ENCODE measurements around the gene ABHD13.

ABHD13 gene

DNA sequence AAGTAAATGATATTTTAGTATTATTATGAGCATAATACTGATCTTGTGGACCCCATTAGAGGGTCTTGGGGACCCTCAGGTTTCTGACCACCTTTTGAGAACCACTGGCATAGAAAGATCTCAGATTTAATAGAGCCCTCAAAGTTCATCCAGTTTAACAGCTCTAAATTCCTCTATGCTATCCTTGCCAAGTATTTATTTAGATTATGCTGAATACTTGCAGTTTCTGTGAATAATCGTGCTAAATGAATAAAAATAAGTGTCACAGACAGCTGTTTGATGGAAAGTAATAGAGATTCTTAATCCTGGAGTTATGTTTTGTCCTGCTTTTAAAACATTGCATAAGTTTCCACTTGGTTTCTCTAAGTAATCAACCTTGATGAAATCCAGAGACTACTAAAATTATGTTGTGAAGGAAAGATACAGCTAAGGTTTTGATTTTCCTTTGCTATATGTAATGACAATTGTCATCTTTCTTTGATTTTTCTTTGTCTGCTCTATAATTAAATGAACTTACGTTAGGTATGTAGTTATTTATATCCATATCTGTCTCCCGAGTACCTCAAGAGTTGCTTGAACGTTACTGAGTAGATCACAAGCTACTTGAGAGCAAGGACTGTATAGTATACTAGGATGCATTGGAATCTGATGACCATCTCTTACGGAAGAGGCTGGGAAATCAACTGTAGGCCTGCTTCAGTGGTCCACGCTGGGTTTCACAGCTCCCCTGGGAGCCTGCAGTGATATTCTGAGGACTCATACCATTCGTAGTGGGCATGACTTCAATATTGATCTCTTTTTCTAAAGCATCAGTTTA lies 5.7 kb downstream of the ABHD13 start:
- Histone ChIP-seq H3K4me3 (ENCODE audit: low read depth in 1 of 2, low read length in 2 of 2) (no peak overlapping the region), H3K27me3 (ENCODE audit: control insufficient read depth in 1 of 2, insufficient read depth in 2 of 2, low read length in 2 of 2) (no peaks in the 10 kb centered on the region), H3K9me3 (ENCODE audit: control insufficient read depth in 1 of 2, low read length in 2 of 2) (no peaks in the 10 kb centered on the region), H3K9ac (ENCODE audit: low read depth in 1 of 2, low read length in 2 of 2) (no peak overlapping the region), H3K4me1 (ENCODE audit: control insufficient read depth in 1 of 2, insufficient read depth in 2 of 2, low read length in 2 of 2) (peaks cover 35 to 42% of the 10 kb centered on the region in 2 donors), H3K36me3 (ENCODE audit: control insufficient read depth in 1 of 2, insufficient read depth in 2 of 2, low read length in 2 of 2) (no peaks in the 10 kb centered on the region), H3K27ac (ENCODE audit: low read depth, low read length) (no peak overlapping the region)

DNA sequence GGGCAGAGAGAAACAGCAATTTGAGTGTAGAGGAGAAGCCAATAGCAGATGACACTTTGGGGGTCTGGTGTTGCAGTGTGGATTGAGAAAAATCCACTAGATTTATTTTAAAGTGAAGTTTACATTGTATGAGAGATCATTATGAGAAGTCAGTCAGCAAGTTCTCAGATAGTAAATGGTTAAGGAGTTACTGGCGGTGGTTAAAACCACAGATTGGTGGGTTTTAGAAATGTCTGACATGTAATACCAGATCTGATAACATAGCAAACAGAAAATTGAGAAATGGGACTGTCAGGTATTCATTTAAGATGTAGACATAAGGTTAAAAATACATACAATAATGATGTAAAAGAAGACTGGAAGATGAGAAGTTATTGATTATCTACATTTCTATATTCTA lies 7.2 kb downstream of the ABHD13 start:
- Histone ChIP-seq H3K4me1 (ENCODE audit: control insufficient read depth in 1 of 2, insufficient read depth in 2 of 2, low read length in 2 of 2) (peaks cover 22 to 30% of the 10 kb centered on the region in 2 donors), H3K27me3 (ENCODE audit: control insufficient read depth in 1 of 2, insufficient read depth in 2 of 2, low read length in 2 of 2) (no peaks in the 10 kb centered on the region), H3K9me3 (ENCODE audit: control insufficient read depth in 1 of 2, low read length in 2 of 2) (no peaks in the 10 kb centered on the region), H3K27ac (ENCODE audit: low read depth, low read length) (no peak overlapping the region), H3K4me3 (ENCODE audit: low read depth in 1 of 2, low read length in 2 of 2) (no peak overlapping the region), H3K9ac (ENCODE audit: low read depth in 1 of 2, low read length in 2 of 2) (no peak overlapping the region), H3K36me3 (ENCODE audit: control insufficient read depth in 1 of 2, insufficient read depth in 2 of 2, low read length in 2 of 2) (peaks cover 0 to 3% of the 10 kb centered on the region in 2 donors)

DNA sequence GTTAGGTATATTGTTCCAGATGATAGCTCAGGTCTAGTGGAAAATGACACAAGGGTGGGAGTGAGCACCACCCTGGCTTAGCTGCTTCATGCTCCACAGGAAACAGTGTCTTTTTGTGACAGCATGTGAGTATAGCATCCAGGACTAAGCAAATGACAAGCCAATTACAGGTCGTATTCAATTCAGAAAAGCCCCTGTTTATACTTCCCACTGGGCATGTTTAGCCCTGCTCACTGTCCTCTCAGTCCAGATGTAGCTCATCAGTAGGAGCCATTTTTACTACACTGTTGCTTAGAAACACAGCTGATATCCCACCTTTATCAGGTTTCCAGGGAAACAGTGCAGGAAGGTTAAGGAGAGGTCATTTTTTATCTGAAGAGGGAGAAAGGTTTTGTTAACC lies 8.0 kb downstream of the ABHD13 start:
- no peak overlapping the region for H3K4me3 ChIP-seq (ENCODE audit: low read depth in 1 of 2, low read length in 2 of 2)
- H3K9ac ChIP-seq (ENCODE audit: low read depth in 1 of 2, low read length in 2 of 2): no peak overlapping the region
- H3K27ac ChIP-seq (ENCODE audit: low read depth, low read length): no peak overlapping the region
- H3K27me3 ChIP-seq (ENCODE audit: control insufficient read depth in 1 of 2, insufficient read depth in 2 of 2, low read length in 2 of 2): no peaks in the 10 kb centered on the region
- peaks cover 16 to 22% of the 10 kb centered on the region in 2 donors for H3K4me1 ChIP-seq (ENCODE audit: control insufficient read depth in 1 of 2, insufficient read depth in 2 of 2, low read length in 2 of 2)
- H3K9me3 ChIP-seq (ENCODE audit: control insufficient read depth in 1 of 2, low read length in 2 of 2): no peaks in the 10 kb centered on the region
- H3K36me3 ChIP-seq (ENCODE audit: control insufficient read depth in 1 of 2, insufficient read depth in 2 of 2, low read length in 2 of 2): peaks cover 0 to 3% of the 10 kb centered on the region in 2 donors

DNA sequence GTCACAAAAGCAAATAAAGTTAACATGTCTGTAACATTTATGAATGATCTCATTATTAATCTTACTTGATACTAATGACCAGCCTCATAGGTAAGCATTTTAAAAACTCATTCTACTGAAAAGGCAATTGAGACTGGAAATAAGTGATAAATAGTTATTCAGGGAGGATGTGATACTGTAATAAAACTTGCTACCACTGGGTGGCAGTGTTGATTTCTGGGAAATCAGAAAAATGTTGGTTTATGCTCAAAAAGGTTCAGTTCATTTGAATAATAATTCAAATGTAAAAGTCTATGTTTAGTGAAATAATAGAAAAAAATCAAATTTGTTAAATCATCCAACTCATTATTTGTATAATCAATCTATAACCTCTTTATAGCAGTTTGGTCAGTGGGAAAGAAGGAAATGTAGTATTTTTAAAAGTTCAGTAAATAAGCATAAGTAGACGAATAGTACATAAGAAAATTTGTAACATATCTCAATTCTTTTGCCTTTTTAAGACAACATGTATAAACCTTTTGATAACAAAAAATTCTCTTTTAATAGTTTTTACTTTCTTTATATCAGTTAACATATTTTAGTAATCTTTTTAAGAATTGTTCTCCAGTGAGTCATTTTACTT lies 9.6 kb downstream of the ABHD13 start:
- H3K4me3 ChIP-seq (ENCODE audit: low read depth in 1 of 2, low read length in 2 of 2): no peak overlapping the region
- peaks cover 16 to 20% of the 10 kb centered on the region in 2 donors for H3K4me1 ChIP-seq (ENCODE audit: control insufficient read depth in 1 of 2, insufficient read depth in 2 of 2, low read length in 2 of 2)
- H3K27me3 ChIP-seq (ENCODE audit: control insufficient read depth in 1 of 2, insufficient read depth in 2 of 2, low read length in 2 of 2): no peaks in the 10 kb centered on the region
- H3K9ac ChIP-seq (ENCODE audit: low read depth in 1 of 2, low read length in 2 of 2): no peak overlapping the region
- H3K36me3 ChIP-seq (ENCODE audit: control insufficient read depth in 1 of 2, insufficient read depth in 2 of 2, low read length in 2 of 2): peaks cover 0 to 3% of the 10 kb centered on the region in 2 donors
- H3K27ac ChIP-seq (ENCODE audit: low read depth, low read length): no peak overlapping the region
- H3K9me3 ChIP-seq (ENCODE audit: control insufficient read depth in 1 of 2, low read length in 2 of 2): no peaks in the 10 kb centered on the region

DNA sequence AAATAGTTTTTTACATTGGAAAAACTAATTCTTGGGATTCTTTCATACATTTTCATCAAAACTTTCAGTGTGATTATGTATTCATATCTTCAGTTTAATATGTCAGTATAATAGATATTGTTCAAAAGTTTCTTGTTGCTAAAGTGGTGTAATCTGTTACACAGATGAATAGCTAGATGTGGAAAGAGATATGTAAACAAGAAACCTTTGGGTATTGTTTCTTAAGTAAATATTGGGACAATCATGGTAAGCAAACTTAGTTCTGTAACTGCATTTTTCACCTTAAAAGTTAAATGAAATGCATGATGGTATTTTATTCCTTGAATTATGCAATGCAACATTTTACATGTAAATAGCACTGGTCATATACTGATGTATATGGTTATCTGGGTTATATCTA lies 12.2 kb downstream of the ABHD13 start:
- no peaks in the 10 kb centered on the region for H3K27me3 ChIP-seq (ENCODE audit: control insufficient read depth in 1 of 2, insufficient read depth in 2 of 2, low read length in 2 of 2)
- H3K9ac ChIP-seq (ENCODE audit: low read depth in 1 of 2, low read length in 2 of 2): no peak overlapping the region

DNA sequence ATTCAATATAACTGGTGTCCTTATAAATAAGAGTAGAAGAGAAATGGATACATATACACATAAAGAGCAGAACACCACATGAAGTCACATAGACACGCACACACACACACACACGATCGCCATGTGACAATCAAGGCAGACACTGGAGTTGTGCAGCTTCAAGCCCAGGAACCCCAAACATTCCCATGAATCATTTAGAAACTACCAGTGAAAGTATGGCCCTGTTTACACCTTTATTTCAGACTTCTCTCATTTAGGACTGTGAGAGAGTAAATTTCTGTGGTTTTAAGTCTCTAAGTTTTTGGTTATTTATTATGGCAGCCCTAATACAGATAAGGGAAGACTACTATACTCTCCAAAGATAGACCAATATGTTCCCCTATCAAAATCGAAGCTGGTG lies 31.0 kb downstream of the ABHD13 start:
- Histone ChIP-seq H3K27me3 (ENCODE audit: control insufficient read depth in 1 of 2, insufficient read depth in 2 of 2, low read length in 2 of 2) (no peaks in the 10 kb centered on the region), H3K9me3 (ENCODE audit: control insufficient read depth in 1 of 2, low read length in 2 of 2) (peaks cover 0 to 4% of the 10 kb centered on the region in 2 donors), H3K27ac (ENCODE audit: low read depth, low read length) (no peak overlapping the region)

More for the DNA sequence above, 12.2 kb downstream of the ABHD13 start:
- peaks cover 16% of the 10 kb centered on the region in 2 donors for H3K4me1 ChIP-seq (ENCODE audit: control insufficient read depth in 1 of 2, insufficient read depth in 2 of 2, low read length in 2 of 2)
- no peak overlapping the region for H3K27ac ChIP-seq (ENCODE audit: low read depth, low read length)
- H3K36me3 ChIP-seq (ENCODE audit: control insufficient read depth in 1 of 2, insufficient read depth in 2 of 2, low read length in 2 of 2): peaks cover 0 to 3% of the 10 kb centered on the region in 2 donors
- no peaks in the 10 kb centered on the region for H3K9me3 ChIP-seq (ENCODE audit: control insufficient read depth in 1 of 2, low read length in 2 of 2)
- H3K4me3 ChIP-seq (ENCODE audit: low read depth in 1 of 2, low read length in 2 of 2): no peak overlapping the region

DNA sequence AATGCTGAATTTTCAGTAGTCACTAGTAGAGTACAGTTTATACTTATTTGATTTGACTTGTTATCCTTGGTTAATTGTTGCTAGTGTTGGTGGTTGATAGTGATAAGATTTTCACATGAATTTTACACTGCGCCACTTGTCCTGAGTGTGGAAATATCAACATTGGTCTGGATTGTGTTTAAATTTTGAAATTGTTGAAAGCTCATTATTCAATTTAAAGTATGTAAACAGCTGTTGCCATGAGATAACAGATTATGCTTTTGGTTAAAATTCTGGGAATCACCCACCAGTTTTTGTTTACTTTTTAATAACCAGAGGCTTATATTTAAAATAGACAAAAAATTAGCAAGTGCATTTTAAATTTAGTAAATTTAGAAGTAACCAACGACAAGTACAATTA lies 39.1 kb downstream of the ABHD13 start:
- no peaks in the 10 kb centered on the region for H3K27me3 ChIP-seq (ENCODE audit: control insufficient read depth in 1 of 2, insufficient read depth in 2 of 2, low read length in 2 of 2)

More for the DNA sequence above, 31.0 kb downstream of the ABHD13 start:
- no peak overlapping the region for H3K4me3 ChIP-seq (ENCODE audit: low read depth in 1 of 2, low read length in 2 of 2)
- H3K36me3 ChIP-seq (ENCODE audit: control insufficient read depth in 1 of 2, insufficient read depth in 2 of 2, low read length in 2 of 2): no peaks in the 10 kb centered on the region
- H3K4me1 ChIP-seq (ENCODE audit: control insufficient read depth in 1 of 2, insufficient read depth in 2 of 2, low read length in 2 of 2): no peaks in the 10 kb centered on the region
- no peak overlapping the region for H3K9ac ChIP-seq (ENCODE audit: low read depth in 1 of 2, low read length in 2 of 2)

DNA sequence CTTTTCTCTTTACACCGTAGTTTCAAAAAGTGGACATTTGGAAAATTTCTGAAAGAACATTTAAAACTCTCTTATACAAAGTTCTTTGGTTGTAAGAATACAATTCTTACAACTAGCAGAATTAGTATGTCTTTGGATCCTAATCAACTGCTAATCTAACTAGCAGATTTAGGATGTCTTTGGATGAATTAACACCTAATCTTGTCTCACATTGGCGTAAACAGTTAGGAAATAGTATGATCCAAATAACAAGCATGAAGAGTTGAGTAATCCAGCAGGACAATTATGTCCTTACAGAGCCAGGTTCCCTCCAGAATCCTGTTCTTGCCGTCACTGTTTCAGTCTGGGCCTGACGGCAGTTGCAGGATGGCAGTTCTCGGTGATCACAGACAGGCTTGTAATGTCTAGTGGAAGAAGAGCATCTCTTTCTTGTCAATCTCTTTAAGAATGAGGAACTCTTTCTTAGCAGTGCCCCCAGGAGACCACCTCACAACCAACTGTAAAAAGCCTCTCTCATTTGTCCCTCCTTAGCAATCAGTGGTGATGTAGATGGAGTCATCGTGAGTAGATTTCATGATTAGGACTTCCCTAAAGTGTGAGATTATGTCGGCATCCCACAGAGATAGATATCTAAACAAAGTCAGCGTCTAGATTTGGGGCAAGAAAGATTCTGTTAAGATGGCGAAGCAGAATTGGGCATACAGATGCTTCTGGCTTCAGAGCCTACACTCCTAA lies 45.6 kb downstream of the ABHD13 start:
- H3K9me3 ChIP-seq (ENCODE audit: control insufficient read depth in 1 of 2, low read length in 2 of 2): no peaks in the 10 kb centered on the region
- no peaks in the 10 kb centered on the region for H3K27me3 ChIP-seq (ENCODE audit: control insufficient read depth in 1 of 2, insufficient read depth in 2 of 2, low read length in 2 of 2)
- no peaks in the 10 kb centered on the region for H3K36me3 ChIP-seq (ENCODE audit: control insufficient read depth in 1 of 2, insufficient read depth in 2 of 2, low read length in 2 of 2)
- no peak overlapping the region for H3K9ac ChIP-seq (ENCODE audit: low read depth in 1 of 2, low read length in 2 of 2)
- peaks cover 4 to 5% of the 10 kb centered on the region in 2 donors for H3K4me1 ChIP-seq (ENCODE audit: control insufficient read depth in 1 of 2, insufficient read depth in 2 of 2, low read length in 2 of 2)
- H3K4me3 ChIP-seq (ENCODE audit: low read depth in 1 of 2, low read length in 2 of 2): no peak overlapping the region
- H3K27ac ChIP-seq (ENCODE audit: low read depth, low read length): no peak overlapping the region

More for the DNA sequence above, 39.1 kb downstream of the ABHD13 start:
- Histone ChIP-seq H3K36me3 (ENCODE audit: control insufficient read depth in 1 of 2, insufficient read depth in 2 of 2, low read length in 2 of 2) (no peaks in the 10 kb centered on the region), H3K9ac (ENCODE audit: low read depth in 1 of 2, low read length in 2 of 2) (no peak overlapping the region), H3K4me1 (ENCODE audit: control insufficient read depth in 1 of 2, insufficient read depth in 2 of 2, low read length in 2 of 2) (no peaks in the 10 kb centered on the region), H3K9me3 (ENCODE audit: control insufficient read depth in 1 of 2, low read length in 2 of 2) (no peaks in the 10 kb centered on the region), H3K4me3 (ENCODE audit: low read depth in 1 of 2, low read length in 2 of 2) (no peak overlapping the region), H3K27ac (ENCODE audit: low read depth, low read length) (no peak overlapping the region)

DNA sequence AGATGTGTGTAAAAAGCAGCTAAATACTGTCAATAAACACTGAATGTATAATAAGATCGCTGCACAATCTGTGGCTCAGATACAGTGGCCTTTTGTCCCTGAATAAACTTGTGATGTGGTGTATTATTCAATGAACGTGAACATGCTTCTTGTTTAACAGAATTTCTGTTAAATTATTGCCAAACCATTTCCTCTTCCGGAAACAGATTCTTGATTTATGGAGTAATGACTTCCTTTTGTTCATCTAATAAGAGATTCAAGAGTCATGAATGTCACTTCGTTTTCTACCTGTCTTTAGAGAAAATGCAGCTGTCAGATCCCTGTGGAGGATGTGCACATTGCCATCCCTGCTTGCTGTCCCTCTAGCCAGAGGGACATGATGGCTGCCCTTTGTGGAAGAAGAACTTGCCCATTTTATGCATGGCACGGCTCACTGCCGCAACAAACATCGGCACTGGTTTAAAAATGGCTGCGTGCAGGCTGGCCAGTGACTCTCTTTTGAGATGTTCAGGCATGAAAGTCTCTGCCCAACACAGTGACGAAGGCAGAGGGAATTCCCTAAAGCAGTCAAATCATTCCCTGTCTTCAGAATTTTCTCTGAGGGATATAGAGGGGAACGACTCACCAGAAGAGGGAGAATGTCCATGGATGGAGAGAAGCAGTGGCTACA lies 48.3 kb downstream of the ABHD13 start:
- Histone ChIP-seq H3K4me1 (ENCODE audit: control insufficient read depth in 1 of 2, insufficient read depth in 2 of 2, low read length in 2 of 2) (peaks cover 7 to 19% of the 10 kb centered on the region in 2 donors), H3K4me3 (ENCODE audit: low read depth in 1 of 2, low read length in 2 of 2) (no peak overlapping the region), H3K36me3 (ENCODE audit: control insufficient read depth in 1 of 2, insufficient read depth in 2 of 2, low read length in 2 of 2) (no peaks in the 10 kb centered on the region), H3K27ac (ENCODE audit: low read depth, low read length) (no peak overlapping the region), H3K9ac (ENCODE audit: low read depth in 1 of 2, low read length in 2 of 2) (no peak overlapping the region), H3K9me3 (ENCODE audit: control insufficient read depth in 1 of 2, low read length in 2 of 2) (no peaks in the 10 kb centered on the region), H3K27me3 (ENCODE audit: control insufficient read depth in 1 of 2, insufficient read depth in 2 of 2, low read length in 2 of 2) (no peaks in the 10 kb centered on the region)

All from duodenal mucosa (tissue), 2 donors.